ENCODE data around the gene C3. TPM values are rescaled to one million over a fixed set of nuclear protein-coding genes. Genes with fewer than 3 reads are reported as not detected.

C3 gene
- total and polyA plus RNA-seq, 2 of the 13 experiments (the other 11 are each of a cell fraction or from before 2014, with no cell fraction given), result 1,455 to 6,272 TPM

- in situ Hi-C loops (cut with HindIII; ENCODE audit: extremely low pct_ligation_motif_present, low pct_unique_long_range_greater_than_20kb), result no loop called here
- TF ChIP-seq SP4 (CRISPR knock-in tag; IDR thresholded peaks at IDR 0.05) (peak; percentile 48; the same call in 1 of the 2 replicates), CREB1 (IDR thresholded peaks at IDR 0.05) (no peak), CREB1 (CRISPR knock-in tag; IDR thresholded peaks at IDR 0.05) (0 out of 2 replicates have a peak, but pooled peaks have one; percentile 9), ARID5B (CRISPR knock-in tag; IDR thresholded peaks at IDR 0.05) (0 out of 2 replicates have a peak, but pooled peaks have one; percentile 0), SAP130 (CRISPR knock-in tag; IDR thresholded peaks at IDR 0.05; ENCODE audit: low read depth) (peak; percentile 30; the same call in 1 of the 2 replicates), THRA (CRISPR knock-in tag; IDR thresholded peaks at IDR 0.05; ENCODE audit: borderline replicate concordance) (no peak), AHR (CRISPR knock-in tag; IDR thresholded peaks at IDR 0.05) (no peak), ZEB1 (IDR thresholded peaks at IDR 0.05; ENCODE audit: insufficient replicate concordance, low read depth) (peak; percentile 43), ZNF687 (CRISPR knock-in tag; IDR thresholded peaks at IDR 0.05) (peak; percentile 65; the same call in 1 of the 2 replicates), KDM2A (CRISPR knock-in tag; IDR thresholded peaks at IDR 0.05; ENCODE audit: borderline replicate concordance, low read depth) (peak; percentile 60; the same call in 1 of the 2 replicates), HDAC1 (CRISPR knock-in tag; IDR thresholded peaks at IDR 0.05) (0 out of 2 replicates have a peak, but pooled peaks have one; percentile 26), GABPB1 (CRISPR knock-in tag; IDR thresholded peaks at IDR 0.05) (peak; percentile 62; the same call in 1 of the 2 replicates), ZFP82 (CRISPR knock-in tag; IDR thresholded peaks at IDR 0.05; ENCODE audit: borderline replicate concordance) (no peak)
These were observed 47.1 kb upstream of the C3 start, which contains the start of gene SH2D3A for GRCh38 chr19:6767357-6768235. Gene SH2D3A, minus strand, starts transcription at chr19:6767435. Its CDS starts 3,687 bp downstream, at chr19:6763748.

More at GRCh38 chr19:6767357-6768235, 47.1 kb upstream of the C3 start, which contains the start of gene SH2D3A:
- Histone ChIP-seq H3K4me2 (ENCODE audit: low read depth, low read length) (peak within 1 kb of the TSS; percentile 86), H3K4me3 (replicated peaks in 1 of 3; ENCODE audit: insufficient read depth in 1 of 3, low read depth in 2 of 3, low read length in 3 of 3) (peak within 1 kb of the TSS; percentile 52 to 73 (median 64)), H3K36me3 (replicated peaks in 1 of 2; ENCODE audit: control insufficient read depth in 1 of 2, insufficient read depth in 2 of 2, low read length in 2 of 2) (no peaks in the 10 kb centered on the region), H3K4me1 (ENCODE audit: insufficient read depth, low read length) (peaks cover 40% of the 10 kb centered on the region), H3K79me2 (ENCODE audit: insufficient read depth, low read length) (no peaks in the 10 kb centered on the region), H3K9ac (ENCODE audit: insufficient read depth, low read depth, low read length) (peak within 1 kb of the TSS; percentile 45; the same call in 1 of the 2 replicates), H3K27ac (ENCODE audit: extremely low read length, insufficient read depth, low read length) (no peak within 1 kb of the TSS), H3K9me3 (ENCODE audit: low read length) (no peaks in the 10 kb centered on the region), H2AFZ (ENCODE audit: low read length) (no peak within 1 kb of the TSS), H4K20me1 (ENCODE audit: insufficient read depth, low read length) (no peaks in the 10 kb centered on the region), H3K27me3 (ENCODE audit: control insufficient read depth in 1 of 2, insufficient read depth in 2 of 2, low read length in 2 of 2) (no peaks in the 10 kb centered on the region)
- FAIRE-seq (no peak), ATAC-seq (peak; percentile 66), DNase-seq (ENCODE audit: low spot score) (peak; percentile 65)
- WGBS (ENCODE audit: low lambda C conversion rate), result 7% methylated on average over 34 of the region's 47 CpGs
- POLR2A ChIA-PET, result interaction anchor here (0.9 to 1.0 kb wide), 3 partner anchors 13 to 87 kb away, joined by 3 read pairs; no protein-coding TSS in a partner anchor
- BruUV-seq (replicated peaks), result no TSS peak
- intact Hi-C loops (cut with micrococcal nuclease; ENCODE audit: unreplicated experiment), result no loop called here
- CTCF ChIA-PET (ENCODE audit: low intra/inter-chr PET ratio, low total read pairs), result no interaction called here
